Peyer's patch (tissue), 4 donors: ENCODE measurements around the gene PDE4B.

ENCODE experiments used
- POLR2A ChIP-seq, 2 donors: fragments of 450-650 bp; IDR thresholded peaks; one replicate each; pipeline ENCODE4 v1.5.1; 2017; ENCODE audit warnings: antibody characterized with exemption in 2 of 2, mild to moderate bottlenecking in 2 of 2, moderate library complexity in 2 of 2
- TF ChIP-seq, protein P1 (sequence below), 6 experiments: fragments of 450-650 bp in 4 of 6; fragments of 200-600 bp in 2 of 6; sonication (generic) in 1 of 6; IDR thresholded peaks; one replicate each; pipeline ENCODE4 v1.5.1; 2017 to 2019; ENCODE audit warnings: antibody characterized with exemption in 6 of 6, mild to moderate bottlenecking in 3 of 6, moderate library complexity in 1 of 6

DNA sequence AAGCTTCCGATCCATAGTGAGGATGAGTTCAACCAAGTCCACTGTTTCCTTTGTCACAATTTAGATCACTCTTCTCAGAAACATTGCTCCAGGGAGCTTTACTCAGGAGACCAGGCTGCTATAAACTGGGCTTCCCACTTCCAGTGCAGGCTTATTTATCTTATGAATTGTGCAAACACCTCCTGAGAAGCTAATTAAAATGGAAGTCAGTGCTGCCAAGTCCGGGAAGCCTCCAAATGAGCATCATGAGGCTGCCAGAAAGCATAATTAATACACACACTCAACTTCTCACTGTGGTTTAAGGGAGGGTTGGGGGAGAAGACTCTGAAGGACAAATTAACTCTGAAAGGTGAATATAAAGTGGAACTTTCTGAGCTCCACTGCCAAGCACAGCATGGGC is 596.2 kb downstream of the PDE4B start:
- TF ChIP-seq, protein P1, sequence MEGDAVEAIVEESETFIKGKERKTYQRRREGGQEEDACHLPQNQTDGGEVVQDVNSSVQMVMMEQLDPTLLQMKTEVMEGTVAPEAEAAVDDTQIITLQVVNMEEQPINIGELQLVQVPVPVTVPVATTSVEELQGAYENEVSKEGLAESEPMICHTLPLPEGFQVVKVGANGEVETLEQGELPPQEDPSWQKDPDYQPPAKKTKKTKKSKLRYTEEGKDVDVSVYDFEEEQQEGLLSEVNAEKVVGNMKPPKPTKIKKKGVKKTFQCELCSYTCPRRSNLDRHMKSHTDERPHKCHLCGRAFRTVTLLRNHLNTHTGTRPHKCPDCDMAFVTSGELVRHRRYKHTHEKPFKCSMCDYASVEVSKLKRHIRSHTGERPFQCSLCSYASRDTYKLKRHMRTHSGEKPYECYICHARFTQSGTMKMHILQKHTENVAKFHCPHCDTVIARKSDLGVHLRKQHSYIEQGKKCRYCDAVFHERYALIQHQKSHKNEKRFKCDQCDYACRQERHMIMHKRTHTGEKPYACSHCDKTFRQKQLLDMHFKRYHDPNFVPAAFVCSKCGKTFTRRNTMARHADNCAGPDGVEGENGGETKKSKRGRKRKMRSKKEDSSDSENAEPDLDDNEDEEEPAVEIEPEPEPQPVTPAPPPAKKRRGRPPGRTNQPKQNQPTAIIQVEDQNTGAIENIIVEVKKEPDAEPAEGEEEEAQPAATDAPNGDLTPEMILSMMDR (IDR thresholded peaks at IDR 0.05), result no peak
- no peak for TF ChIP-seq POLR2A (IDR thresholded peaks at IDR 0.05)
